ENCODE data around the gene TCL1B. TPM values are rescaled to one million over a fixed set of nuclear protein-coding genes. Genes with fewer than 3 reads are reported as not detected.

TCL1B gene
- polyA plus RNA-seq, 6 donors from 2014 or later = 15.0 to 44.0 (median 35.9) TPM

Other genes with a start within 250 kb of the TCL1B start
- gene SYNE3, start 169.8 kb upstream of the TCL1B start, polyA plus RNA-seq (ENCODE audit: low read depth in 6 of 6) = 1 to 10 TPM in 5 of 6 donors, under 1 TPM in 1; 0.71 to 9.4 (median 5.3) TPM
- 10 to 100 TPM; 51.3 to 98.1 (median 62.4) TPM for gene GLRX5, start 151.4 kb upstream of the TCL1B start, polyA plus RNA-seq (ENCODE audit: low read depth in 6 of 6)
- gene TCL1A, start 27.7 kb downstream of the TCL1B start, polyA plus RNA-seq (ENCODE audit: low read depth in 6 of 6) = 1,000 to 10,000 TPM; 3,311 to 6,921 (median 4,382) TPM
- gene TUNAR, start 190.4 kb downstream of the TCL1B start, polyA plus RNA-seq (ENCODE audit: low read depth in 6 of 6) = 1 to 10 TPM in 4 of 6 donors, not detected in 2; 1.9 to 4.0 (median 2.2) TPM